Muscle of back (tissue), 11 donors: Measurements from ENCODE around the gene TAOK3. TPM values are rescaled to one million over a fixed set of nuclear protein-coding genes. Genes with fewer than 3 reads are reported as not detected.
"Not testable (repeated sequence)": the region's sequence is repeated elsewhere in the genome, so short reads cannot be mapped to it uniquely, and the experiment has no call there.

Experiments
- DNase-seq, 3 donors: peaks; one replicate each; pipeline versions ENCODE4 v3.0.0 to v3.0.0-alpha.2; 2013
- polyA plus RNA-seq, 10 donors: library from polyadenylated mRNA; unstranded; fragments of 120-200 nt; gene quantifications; one replicate each; pipeline ENCODE4 v1.2.1, GENCODE V29; 2013; ENCODE audit not compliant: insufficient read length in 10 of 10

Gene TAOK3
- polyA plus RNA-seq, 10 donors, result 13.6 to 24.5 (median 19.7) TPM

DNA sequence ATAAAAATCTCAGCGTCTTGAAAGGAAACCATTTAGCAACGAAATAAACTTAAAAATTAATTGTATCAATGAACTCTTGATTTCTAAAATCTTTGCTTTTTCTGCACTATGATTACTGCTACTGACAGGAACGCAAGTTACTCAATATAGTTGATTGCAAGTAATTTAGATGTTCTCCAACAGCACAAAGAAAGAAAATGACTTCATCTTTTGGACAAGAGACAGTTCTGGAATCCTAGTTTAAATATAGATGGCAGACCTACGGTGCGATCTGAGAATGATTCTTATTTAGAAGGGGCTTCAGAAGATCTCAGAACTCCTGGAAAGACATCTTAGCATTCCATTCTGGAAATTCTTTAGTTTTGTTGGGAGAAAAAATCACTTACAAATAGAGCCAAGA lies 2.2 kb upstream of the TAOK3 start:
- DNase-seq, result peak in 1 of 3 donors; percentile 36

DNA sequence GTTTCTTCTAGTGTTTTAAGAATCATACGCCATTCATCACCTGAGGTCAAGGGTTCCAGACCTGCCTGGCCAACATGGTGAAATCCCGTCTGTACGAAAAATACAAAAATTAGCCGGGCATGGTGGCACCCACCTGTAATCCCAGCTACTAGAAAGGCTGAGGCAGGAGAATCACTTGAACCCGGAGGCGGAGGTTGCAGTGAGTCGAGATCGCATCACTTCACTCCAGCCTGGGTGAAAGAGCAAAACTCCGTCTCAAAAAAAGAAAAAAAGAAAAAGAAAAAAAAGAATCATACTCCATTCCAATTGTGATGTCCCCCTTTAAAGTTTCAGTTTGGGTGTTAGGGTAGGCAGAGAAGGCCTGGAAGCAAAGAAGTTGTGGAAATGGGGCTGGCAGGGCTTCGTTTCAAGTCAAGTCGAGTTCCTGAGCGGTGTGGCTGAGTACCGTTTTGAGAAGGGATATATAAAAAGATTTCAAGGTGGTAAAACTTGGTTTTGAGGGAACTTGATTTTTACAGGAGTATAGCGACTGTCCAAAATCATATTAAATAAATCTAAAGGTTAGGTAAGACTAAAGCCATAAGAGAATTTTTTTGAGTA lies 1.5 kb upstream of the TAOK3 start:
- no peak for DNase-seq

DNA sequence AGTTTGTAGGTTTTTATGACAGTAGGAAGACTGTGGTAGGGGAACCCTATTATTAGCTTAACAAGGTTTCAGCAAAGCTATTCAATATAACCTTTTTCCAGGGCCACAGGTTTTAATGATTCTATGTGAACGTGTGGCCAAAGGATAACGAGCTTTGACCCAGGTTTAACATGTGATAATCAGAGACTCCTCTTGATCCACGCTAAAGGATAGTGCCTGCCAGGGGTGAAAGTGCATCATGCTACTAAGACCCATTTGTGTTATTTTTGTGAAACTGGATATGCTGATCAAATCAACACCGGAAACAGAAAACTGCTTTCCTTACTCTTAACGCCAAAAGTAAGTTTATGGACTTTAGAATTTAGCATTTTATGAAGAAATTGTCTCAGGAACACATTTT lies 909 bp upstream of the TAOK3 start:
- DNase-seq, result no peak

DNA sequence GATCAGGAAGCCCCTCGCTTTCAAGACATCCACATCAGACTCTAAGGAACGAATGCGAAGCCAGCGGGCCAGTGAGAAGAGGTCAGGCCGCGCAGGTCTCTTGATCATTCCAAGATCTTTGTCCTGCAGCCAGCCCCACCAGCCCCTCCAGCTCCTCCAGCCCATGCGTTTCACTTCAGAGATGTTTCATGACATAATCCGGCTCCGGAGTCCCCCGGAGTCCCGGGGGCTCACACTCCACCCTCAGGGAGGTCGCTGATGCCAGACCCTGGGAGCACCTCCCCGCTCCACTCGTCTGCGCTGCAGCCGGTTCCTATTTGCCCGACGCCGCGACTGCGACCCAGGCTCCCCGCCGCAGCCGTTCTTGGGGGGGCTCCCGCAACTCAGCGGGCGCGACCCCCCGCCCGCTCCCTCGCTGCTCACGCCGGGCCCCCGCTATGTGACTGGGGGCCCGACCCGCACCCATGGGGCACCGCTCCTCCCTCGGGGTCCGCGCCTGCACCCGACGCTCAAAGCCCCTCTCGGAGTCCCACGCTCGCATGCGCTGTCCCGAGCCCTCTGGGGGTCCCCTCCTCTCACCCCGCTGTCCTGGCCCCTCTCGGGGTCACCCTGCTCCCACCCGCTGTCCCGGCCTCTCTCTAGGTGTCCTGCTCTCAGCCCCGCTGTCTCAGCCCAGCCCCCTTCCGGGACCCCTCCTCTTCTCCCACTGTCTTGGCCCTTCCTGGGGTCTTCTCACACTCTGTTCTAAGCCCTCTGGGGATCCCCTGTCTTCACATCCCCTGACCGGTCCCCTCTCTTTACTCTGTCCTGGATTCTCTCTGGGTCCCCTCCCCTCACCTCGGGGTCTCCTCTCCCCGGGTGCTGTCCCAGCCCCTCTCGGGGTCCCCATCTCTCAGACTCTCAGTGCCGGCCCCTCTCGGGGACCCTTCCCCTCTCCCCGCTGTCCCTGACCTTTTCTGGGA lies 1.1 kb downstream of the TAOK3 start:
- DNase-seq, result peak in 1 of 3 donors; percentile 49

DNA sequence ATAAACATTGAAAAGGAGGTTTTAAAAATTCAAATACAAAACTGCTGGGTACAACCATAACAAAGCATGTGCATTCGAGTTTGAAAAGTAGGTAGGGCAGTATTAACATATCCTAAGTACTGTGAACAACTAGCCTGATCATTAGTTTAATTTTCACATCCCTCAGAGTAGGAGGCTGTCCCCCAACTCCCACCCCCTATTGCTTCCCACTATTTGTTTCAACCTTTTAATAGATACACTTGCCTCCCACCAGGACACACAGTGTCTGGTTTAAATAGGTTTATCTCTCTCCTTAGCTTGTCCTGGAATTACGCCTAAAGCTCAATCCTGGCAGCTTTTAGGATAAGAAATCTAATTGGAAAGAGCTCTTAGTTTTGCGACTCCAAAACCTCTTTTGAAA lies 2.1 kb downstream of the TAOK3 start:
- DNase-seq, result no peak

DNA sequence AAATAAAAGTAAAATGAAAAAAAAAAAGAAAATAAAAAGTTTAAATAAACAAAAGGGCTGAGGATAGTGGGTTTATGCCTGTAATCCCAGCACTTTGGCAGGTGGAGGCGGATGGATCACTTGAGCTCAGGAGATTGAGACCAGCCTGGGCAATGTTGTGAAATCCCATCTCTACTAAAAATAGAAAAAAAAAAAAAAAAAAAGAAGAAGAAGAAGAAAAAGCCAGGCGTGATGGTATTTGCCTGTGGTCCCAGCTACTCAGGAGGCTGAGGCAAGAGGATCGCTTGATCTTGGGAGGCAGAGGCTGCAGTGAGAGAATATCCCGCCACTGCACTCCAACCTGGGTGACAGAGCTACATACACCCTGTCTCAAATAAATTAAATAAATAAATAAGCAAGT lies 3.9 kb downstream of the TAOK3 start:
- DNase-seq, result no peak

DNA sequence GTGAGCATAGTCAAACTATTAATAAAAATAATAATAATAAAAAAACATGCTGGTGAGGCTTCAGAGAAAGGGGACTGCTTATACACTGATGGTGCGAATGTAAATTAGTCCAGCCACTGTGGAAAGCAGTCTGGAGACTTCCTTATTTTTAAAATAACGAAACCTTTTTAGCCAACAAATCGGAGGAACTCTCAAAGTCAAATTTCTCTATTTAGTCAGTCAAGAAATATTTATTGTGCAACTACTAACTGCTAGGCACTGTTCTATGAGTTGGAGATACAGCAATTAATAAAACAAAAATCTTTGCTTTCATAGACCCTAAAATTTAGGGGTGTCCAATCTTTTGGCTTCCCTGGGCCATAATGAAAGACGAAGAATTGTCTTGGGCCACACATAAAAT lies 10.8 kb downstream of the TAOK3 start:
- DNase-seq, result no peak

DNA sequence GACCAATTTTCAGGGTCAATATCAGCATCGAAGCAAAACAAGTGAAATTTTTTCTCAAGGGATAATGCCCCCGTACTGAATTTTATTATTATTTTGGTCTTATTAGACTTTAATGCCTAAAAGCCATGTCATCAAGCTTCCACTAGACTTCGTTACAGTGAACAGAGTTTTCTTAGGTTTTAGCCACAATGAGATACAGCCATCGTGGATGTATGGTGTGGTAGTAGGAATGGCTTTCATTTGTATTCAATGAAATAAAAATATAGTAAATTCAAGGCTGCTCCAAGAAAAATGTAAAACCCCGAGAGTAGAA lies 11.7 kb downstream of the TAOK3 start:
- DNase-seq, result no peak

DNA sequence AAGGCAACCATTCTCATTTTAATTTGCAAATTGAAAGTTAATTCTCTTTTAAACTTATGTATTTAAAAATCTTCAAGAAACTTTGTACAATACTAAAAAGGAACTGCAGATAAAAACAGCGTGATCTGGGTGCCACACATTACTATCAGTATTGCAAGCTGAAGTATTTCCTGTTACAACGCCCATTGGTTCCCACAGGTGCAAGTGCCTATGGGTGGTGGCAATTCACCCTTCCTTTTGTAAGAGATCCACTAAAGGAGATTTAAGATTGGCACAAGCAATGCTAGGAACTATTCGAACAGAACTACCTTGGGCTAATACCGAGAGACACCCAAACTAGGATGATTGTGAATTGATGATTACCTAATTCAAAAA lies 13.2 kb downstream of the TAOK3 start:
- DNase-seq, result no peak

DNA sequence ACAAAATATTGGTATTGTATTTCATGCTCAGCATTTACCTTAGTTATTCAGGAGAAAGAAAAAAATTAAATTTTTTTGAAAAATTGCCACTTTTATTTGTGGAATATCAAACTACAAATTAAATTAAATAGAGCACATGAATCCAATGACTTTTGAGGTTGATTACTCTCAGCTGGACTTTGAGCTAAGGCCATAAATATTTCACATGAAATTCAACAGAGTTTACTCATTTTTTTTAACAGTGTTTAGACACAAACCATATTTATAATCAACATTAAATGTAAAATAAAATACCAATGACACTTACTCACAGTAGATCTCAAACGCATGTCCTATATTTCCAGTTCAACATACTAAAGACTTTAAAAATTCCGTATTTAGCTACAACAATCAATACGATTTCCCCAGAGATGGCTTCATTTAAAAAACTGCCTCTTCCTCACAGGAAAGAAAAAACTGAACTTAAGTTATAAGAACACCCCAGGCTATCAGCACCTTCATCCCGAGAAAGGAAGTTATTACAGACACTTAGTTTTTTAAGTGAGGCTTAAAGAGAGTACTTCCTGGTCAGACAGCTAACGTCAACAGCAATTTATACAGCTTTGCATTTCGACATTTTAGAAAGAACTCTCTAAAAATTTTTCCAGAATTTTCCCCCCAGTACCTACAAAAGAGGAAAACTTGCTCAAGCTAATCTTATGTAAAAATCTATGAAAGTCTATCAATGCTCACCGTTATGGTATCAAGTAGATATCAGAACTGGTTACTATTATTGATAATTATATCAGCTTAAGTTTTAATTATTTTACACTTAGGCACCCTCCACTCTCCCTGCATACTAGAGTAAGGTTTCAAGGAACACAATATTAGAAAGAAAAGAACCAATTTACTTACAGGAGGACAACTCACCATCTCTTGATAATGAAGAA lies 13.8 kb downstream of the TAOK3 start:
- no peak for DNase-seq

DNA sequence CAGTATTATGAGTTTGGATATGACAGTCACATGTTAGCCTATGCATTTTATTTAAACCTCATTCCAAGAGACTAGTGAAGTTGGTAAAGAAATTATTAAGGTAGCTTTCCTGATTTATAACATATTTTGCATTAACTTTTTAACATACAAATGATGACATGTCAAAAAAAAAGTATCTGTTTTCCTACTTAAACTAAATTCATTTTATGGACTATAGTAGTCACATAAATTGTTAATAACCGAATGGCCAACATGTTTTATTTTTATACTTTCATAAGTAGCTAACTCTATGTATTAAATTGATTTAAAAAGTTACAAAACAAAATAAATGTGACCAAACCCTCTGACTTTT lies 14.7 kb downstream of the TAOK3 start:
- DNase-seq, result no peak

DNA sequence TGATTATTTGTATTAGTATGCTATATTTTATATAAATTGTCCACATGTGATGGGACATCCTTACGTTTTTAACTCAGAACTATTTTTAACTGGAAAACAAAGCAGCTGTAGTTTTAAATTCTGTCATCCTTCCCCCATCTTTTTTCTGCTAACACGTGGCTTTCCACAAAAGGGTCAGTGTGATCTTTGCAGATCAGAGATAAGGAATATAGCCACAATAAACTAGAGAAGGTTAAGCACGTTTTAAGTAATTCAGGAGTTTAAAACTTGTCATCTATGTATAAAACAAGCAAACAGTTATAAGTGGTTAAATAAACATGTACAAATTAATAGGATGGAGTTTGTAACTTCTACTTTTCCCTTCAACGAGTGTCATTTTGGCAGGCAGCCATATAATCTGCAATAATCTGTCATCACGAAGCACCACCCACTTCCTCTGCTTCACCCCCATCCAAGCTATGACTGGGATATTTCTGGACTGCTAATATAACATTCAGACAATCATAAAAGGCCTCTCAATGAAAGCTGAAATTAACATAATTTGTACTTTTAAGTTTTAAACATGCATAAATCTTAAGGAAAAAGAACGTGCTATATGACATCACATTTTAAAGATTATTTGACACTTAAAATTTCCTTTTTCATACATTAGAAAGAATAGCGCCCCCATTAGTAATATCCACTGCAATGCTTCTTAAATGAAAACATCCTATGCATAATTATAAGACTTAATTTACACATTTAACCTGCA lies 15.3 kb downstream of the TAOK3 start:
- peak in 2 of 3 donors; percentile 61 to 77 for DNase-seq

DNA sequence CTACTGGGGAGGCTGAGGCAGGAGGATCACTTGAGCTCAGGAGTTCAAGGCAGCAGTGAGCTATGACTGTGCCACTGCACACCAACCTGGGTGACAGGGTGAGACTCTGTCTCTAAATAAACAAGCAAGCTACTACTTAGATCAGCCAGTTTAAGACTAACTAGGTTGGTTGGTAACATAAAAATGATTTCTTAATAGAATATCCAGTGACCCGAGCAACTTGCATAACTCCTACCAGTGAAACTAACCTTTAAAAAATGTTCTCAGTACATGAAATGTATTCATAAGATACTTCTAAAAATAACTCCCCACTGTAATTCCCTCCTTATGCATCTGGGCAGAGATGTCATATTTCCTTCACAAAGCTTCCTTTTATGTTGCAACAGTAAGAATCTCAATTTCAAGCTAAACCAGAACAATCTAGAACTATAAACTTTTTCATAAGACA lies 15.9 kb downstream of the TAOK3 start:
- peak in 1 of 3 donors; percentile 79 for DNase-seq

DNA sequence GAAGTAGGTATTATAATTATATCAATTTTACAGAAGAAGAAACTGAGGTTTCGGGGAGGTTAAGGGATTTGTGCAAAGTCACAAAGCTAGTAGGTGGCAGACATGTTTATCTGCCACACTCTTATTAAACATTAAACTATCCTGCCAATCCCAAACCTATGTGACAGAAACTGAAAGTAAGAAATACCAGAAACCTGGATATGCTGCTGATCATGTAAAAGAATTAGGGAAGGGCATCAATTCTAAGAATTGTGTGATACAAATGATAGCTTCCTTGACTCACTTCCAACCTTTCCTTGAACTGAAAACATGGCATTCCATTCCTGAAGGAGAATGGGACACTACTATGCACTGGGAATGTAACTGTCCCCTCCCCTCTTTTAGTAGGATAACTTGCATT lies 16.9 kb downstream of the TAOK3 start:
- no peak for DNase-seq

DNA sequence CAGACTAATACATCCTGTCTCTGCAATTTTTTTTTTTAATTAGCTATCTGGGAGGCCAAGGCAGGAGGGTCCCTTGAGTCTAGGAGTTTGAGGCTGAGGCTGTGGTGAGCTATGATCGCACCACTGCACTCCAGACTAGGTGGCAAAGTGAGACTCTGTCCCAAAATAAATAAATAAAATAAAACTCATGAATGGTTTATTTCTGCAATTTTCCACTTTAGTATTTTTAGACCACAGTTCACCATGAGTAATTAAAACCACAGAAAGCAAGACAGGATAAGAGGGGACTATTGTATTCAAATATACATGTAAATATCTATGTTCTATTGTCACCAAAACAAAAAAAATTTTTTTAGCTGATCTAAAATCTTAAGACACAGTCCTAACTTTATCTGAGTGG lies 17.8 kb downstream of the TAOK3 start:
- no peak for DNase-seq

DNA sequence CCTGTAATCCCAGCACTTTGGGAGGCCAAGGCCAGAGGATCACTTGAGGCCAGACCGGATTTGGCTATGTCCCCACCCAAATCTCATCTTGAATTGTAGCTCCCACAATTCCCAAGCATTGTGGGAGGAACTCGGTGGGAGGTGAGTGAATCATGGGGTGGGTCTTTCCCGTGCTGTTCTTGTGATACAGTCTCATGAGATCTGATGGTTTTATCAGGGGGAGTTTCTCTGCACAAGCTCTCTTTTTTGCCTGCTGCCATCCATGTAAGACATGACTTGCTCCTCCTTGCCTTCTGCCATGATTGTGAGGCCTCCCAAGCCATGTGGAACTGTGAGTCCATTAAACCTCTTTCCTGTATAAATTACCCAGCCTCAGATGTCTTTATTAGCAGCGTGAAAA lies 18.2 kb downstream of the TAOK3 start:
- not testable (repeated sequence) for DNase-seq

DNA sequence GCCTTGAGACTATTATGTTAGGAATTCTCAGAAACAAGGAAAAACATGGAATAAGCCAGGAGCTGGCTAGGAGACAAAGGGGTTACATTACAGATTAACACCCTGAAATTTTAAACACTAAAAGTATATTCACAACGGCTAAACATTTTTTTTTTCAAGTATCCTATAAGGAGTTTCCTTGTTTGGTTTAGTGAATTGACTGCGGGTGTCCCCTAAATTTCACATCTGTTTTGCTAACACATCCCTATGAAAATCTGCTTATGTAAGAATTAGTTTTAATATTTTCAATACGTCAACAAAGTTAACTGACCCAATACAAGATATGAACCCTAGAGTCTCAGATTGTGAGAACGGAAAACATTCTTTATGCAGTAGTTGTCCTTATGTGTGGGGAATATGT lies 19.0 kb downstream of the TAOK3 start:
- DNase-seq, result no peak

DNA sequence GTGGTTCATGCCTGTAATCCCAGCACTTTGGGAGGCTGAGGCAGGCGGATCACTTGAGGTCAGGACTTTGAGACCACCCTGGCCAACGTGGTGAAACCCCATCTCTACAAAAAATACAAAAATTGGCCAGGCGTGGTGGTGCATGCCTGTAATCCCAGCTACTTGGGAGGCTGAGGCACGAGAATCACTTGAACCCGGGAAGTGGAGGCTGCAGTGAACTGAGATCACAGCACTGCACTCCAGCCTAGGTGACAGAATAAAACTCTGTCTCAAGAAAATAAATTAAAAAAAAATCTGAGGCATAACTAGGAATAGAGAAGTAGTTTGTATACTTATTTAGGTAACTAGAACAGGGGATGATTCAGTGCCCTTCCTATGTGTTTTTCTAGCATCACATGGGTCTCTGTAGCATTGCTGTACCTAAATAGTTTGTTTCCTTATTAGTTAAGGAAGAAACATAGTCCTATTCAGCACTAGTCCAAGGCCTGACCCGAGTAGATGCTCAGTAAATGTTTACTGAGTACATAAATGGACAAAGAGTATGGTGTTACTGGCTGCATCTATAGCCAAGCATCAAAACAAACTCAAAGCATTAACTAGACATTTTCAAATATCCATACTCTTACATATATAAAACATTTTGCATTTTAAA lies 21.7 kb downstream of the TAOK3 start:
- no peak for DNase-seq

DNA sequence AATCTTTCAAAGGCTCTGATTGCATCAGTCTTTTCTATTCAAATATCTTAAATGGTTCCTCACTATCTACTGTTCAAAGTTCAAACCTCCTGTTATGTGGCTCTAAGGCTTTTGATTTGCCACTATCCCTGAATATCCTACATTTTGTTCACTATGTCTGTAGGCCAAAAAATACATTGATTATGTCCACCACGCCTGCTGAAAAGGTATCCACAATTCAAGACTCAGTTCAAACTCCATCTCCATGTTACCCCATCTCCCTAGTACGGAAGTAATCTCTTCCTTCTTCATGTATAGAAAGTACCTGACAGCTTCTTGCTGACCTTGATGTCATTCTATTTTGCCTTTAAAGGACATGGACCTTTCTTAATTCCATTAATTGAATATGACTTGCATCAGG lies 24.8 kb downstream of the TAOK3 start:
- no peak for DNase-seq

DNA sequence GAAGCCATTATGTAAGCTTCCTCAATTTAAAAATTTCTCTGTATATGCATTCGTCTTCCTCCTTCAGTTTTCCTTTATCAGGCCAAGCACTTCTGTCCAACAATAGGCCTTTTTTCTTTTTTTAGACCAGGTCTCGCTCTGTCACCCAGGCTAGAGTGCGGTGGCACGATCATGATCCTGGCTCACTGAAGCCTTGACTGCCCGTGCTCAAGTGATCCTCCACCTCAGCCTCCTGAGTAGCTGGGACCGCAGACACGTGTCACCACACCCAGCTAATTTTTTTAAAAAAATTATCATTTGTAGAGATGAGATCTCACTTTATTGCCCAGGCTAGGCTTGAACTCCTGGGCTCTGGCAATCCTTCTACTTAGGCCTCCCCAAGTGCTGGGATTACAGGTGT lies 25.8 kb downstream of the TAOK3 start:
- DNase-seq, result no peak

DNA sequence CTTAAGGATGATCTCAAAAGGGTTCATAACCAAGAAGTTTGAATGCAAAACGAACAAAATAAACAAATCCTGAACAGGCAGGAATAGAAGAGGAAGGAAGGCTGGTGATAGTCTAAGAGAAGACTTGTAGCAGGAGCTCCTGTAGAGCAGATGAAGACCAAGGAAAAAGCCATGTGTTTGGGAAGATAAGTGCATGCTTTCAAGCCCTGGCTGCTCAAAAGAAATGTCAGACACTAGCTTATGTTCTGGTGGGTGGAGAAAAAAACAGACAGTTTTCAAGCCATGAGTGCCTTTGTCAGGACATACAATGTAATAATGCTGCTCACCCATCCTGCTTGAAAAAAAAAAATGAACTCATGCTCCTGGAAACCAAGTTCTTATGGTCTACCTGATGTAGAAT lies 27.4 kb downstream of the TAOK3 start:
- DNase-seq, result no peak
